ENCODE data around the gene SLC5A12. TPM values are rescaled to one million over a fixed set of nuclear protein-coding genes. Genes with fewer than 3 reads are reported as not detected.

The SLC5A12 gene, protein sequence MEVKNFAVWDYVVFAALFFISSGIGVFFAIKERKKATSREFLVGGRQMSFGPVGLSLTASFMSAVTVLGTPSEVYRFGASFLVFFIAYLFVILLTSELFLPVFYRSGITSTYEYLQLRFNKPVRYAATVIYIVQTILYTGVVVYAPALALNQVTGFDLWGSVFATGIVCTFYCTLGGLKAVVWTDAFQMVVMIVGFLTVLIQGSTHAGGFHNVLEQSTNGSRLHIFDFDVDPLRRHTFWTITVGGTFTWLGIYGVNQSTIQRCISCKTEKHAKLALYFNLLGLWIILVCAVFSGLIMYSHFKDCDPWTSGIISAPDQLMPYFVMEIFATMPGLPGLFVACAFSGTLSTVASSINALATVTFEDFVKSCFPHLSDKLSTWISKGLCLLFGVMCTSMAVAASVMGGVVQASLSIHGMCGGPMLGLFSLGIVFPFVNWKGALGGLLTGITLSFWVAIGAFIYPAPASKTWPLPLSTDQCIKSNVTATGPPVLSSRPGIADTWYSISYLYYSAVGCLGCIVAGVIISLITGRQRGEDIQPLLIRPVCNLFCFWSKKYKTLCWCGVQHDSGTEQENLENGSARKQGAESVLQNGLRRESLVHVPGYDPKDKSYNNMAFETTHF
- total RNA-seq (0.05 TPM), polyA plus RNA-seq (0.18 TPM)
- long read RNA-seq, donor 1, result 0 reads
- long read RNA-seq, donor 2, result 0 reads
- long read RNA-seq, donor 3, result 0 reads
- long read RNA-seq, donor 4, result 0 reads
- long read RNA-seq, donor 5, full-length matches to known transcripts, result 1 of 1 reads
- long read RNA-seq, donor 5, partial matches to known transcripts, result 0 of 1 reads
- long read RNA-seq, donor 5, other reads (novel, unspliced or antisense), result 0 of 1 reads
- long read RNA-seq, donor 6, full-length matches to known transcripts, result 1 of 1 reads
- long read RNA-seq, donor 6, partial matches to known transcripts, result 0 of 1 reads
- long read RNA-seq, donor 6, other reads (novel, unspliced or antisense), result 0 of 1 reads
- long read RNA-seq, donor 7, result 0 reads
- long read RNA-seq, donor 8, result 0 reads
- long read RNA-seq, donor 9, result 0 reads
- long read RNA-seq, donor 10, result 0 reads

DNA sequence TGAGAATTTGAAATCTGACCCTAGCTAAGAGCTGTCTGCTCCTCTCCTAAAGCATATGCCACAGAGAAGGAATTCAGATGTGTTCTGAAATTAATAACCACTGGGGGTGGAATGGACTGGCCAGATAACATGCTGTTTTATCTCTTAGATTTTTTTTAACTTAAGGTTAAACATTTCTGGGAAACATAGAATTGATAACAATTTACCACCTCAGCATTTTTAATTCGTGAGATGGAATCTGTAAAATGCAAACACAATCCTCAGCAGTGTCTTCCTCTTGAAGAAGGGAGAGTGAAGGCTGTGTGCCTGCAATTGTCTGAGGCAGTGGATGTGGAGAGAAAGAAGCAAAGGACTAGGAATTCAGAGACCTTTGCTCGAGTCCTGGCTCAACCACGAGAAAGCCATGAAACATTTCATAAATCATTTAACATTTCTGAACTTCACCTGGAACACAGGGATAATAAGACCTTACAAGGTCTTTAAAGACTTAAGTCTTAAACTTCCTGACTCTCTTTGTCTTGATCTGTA is at the start of gene SLC5A12:
Gene SLC5A12, minus strand, starts transcription at position 113 of the 528 bp plus-strand sequence. CDS start 346 bp downstream, outside the sequence.
- Histone ChIP-seq H3K9me3 (ENCODE audit: control insufficient read depth in 2 of 2, insufficient read depth in 1 of 2, low read length in 1 of 2) (no peaks in the 10 kb centered on the region), H3K27ac (ENCODE audit: low read depth in 1 of 2, low read length in 1 of 2) (no peak within 1 kb of the TSS), H3K4me1 (ENCODE audit: control insufficient read depth in 2 of 2, insufficient read depth in 2 of 2, low read length in 2 of 2) (no peaks in the 10 kb centered on the region), H3K4me3 (ENCODE audit: low read length in 2 of 2) (no peak within 1 kb of the TSS), H3K27me3 (ENCODE audit: control insufficient read depth in 2 of 2, insufficient read depth in 1 of 2, low read length in 1 of 2) (no peaks in the 10 kb centered on the region), H3K36me3 (ENCODE audit: control insufficient read depth in 2 of 2, insufficient read depth in 2 of 2, low read length in 1 of 2) (no peaks in the 10 kb centered on the region)
- WGBS, result 74% methylated on average over 3 of the region's 3 CpGs
- DNase-seq (ENCODE audit: low read depth in 6 of 9, low spot score in 9 of 9), result no peak

DNA sequence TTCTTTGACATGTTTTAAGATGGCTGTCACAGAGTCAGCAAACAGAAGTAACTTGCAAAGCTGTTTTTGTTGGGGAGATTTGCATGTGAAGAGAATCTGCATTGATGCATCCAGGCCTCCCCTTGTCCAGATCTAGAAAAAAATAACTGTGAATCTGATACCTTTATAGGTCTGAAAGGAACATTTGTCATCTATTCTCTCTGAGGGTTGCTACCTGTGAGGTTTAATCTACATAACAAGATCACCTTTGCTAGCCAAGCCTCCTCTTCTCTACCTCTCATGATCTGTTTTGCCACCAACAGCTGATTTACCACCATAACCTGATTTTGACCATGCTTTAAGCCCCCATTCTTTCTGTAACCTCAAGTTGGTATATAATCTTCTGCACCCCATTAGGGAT is 47.2 kb upstream of the SLC5A12 start:
- no peaks in the 10 kb centered on the region for H3K9me3 ChIP-seq (ENCODE audit: control insufficient read depth in 2 of 2, insufficient read depth in 1 of 2, low read length in 1 of 2)
- no peak overlapping the region for H3K4me3 ChIP-seq (ENCODE audit: low read length in 2 of 2)
- no peaks in the 10 kb centered on the region for H3K36me3 ChIP-seq (ENCODE audit: control insufficient read depth in 2 of 2, insufficient read depth in 2 of 2, low read length in 1 of 2)
- H3K4me1 ChIP-seq (ENCODE audit: control insufficient read depth in 2 of 2, insufficient read depth in 2 of 2, low read length in 2 of 2), result no peaks in the 10 kb centered on the region
- DNase-seq (ENCODE audit: low read depth in 6 of 9, low spot score in 9 of 9), result no peak
- no peaks in the 10 kb centered on the region for H3K27me3 ChIP-seq (ENCODE audit: control insufficient read depth in 2 of 2, insufficient read depth in 1 of 2, low read length in 1 of 2)
- H3K27ac ChIP-seq (ENCODE audit: low read depth in 1 of 2, low read length in 1 of 2), result no peak overlapping the region

DNA sequence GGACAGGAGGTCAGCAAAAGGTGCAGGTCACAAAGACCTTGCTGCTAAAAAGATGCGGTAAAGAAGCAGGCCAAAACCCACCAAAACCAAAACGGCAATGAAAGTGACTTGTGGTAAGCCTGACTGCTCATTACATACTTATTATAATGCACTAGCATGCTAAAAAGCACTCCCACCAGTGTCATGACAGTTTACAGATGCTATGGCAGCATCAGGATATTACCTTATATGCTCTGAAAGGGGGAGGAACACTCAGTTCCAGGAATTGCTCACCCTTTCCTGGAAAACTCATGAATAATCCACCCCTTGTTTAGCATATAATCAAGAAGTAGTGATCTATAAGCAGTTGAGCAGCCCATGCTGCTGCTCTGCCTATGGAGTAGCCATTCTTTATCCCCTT is 45.2 kb upstream of the SLC5A12 start:
- H3K27ac ChIP-seq (ENCODE audit: low read depth in 1 of 2, low read length in 1 of 2), result no peak overlapping the region
- DNase-seq (ENCODE audit: low read depth in 6 of 9, low spot score in 9 of 9), result no peak
- WGBS, result 95% methylated on average over 2 of the region's 2 CpGs

DNA sequence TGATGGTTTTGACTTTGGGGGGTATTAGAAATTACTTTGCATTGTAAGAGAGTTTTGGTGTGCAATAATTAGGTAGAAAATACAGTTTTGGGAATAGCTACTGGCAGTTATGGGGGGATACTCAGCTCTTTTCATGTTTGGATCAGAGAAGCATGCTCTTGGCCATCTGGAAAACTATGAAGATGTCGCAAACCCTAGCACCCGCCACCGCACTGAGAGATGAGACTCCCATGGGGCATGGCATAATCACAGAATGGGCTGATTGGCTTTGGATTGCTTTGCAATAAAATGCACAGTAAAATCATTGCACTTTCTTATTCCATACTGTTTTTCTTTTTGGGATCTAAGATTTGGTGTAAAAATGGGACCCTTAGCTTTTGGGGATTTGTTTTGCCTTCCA is 43.5 kb upstream of the SLC5A12 start:
- no peaks in the 10 kb centered on the region for H3K27me3 ChIP-seq (ENCODE audit: control insufficient read depth in 2 of 2, insufficient read depth in 1 of 2, low read length in 1 of 2)
- H3K27ac ChIP-seq (ENCODE audit: low read depth in 1 of 2, low read length in 1 of 2), result no peak overlapping the region
- 99% methylated on average over 3 of the region's 3 CpGs for WGBS
- H3K4me1 ChIP-seq (ENCODE audit: control insufficient read depth in 2 of 2, insufficient read depth in 2 of 2, low read length in 2 of 2), result no peaks in the 10 kb centered on the region
- no peak overlapping the region for H3K4me3 ChIP-seq (ENCODE audit: low read length in 2 of 2)
- no peaks in the 10 kb centered on the region for H3K9me3 ChIP-seq (ENCODE audit: control insufficient read depth in 2 of 2, insufficient read depth in 1 of 2, low read length in 1 of 2)
- no peaks in the 10 kb centered on the region for H3K36me3 ChIP-seq (ENCODE audit: control insufficient read depth in 2 of 2, insufficient read depth in 2 of 2, low read length in 1 of 2)
- no peak for DNase-seq (ENCODE audit: low read depth in 6 of 9, low spot score in 9 of 9)

More for the DNA sequence above, 45.2 kb upstream of the SLC5A12 start:
- Histone ChIP-seq H3K9me3 (ENCODE audit: control insufficient read depth in 2 of 2, insufficient read depth in 1 of 2, low read length in 1 of 2) (no peaks in the 10 kb centered on the region), H3K27me3 (ENCODE audit: control insufficient read depth in 2 of 2, insufficient read depth in 1 of 2, low read length in 1 of 2) (no peaks in the 10 kb centered on the region), H3K4me1 (ENCODE audit: control insufficient read depth in 2 of 2, insufficient read depth in 2 of 2, low read length in 2 of 2) (no peaks in the 10 kb centered on the region), H3K36me3 (ENCODE audit: control insufficient read depth in 2 of 2, insufficient read depth in 2 of 2, low read length in 1 of 2) (no peaks in the 10 kb centered on the region), H3K4me3 (ENCODE audit: low read length in 2 of 2) (no peak overlapping the region)

DNA sequence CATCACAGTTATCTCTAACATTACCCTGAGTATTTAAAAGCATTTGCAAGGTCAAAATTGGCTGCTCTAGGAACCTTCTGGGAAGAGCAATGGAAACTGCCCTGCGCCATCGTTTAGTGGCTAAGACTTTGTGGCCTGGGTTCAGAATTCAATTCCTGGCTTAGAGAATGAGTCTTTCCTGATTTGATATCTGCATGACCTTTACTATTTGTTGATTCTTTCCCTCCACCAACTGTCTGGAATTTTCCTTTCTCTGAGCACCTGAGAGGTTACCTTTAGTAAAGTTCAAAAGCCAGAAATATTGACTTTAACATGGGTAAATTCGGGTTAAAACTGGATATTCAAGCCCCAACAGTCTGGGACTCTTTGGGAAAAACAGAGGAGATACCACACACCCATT is 43.0 kb upstream of the SLC5A12 start:
- no peaks in the 10 kb centered on the region for H3K27me3 ChIP-seq (ENCODE audit: control insufficient read depth in 2 of 2, insufficient read depth in 1 of 2, low read length in 1 of 2)
- H3K4me3 ChIP-seq (ENCODE audit: low read length in 2 of 2), result no peak overlapping the region
- H3K36me3 ChIP-seq (ENCODE audit: control insufficient read depth in 2 of 2, insufficient read depth in 2 of 2, low read length in 1 of 2), result no peaks in the 10 kb centered on the region
- H3K9me3 ChIP-seq (ENCODE audit: control insufficient read depth in 2 of 2, insufficient read depth in 1 of 2, low read length in 1 of 2), result no peaks in the 10 kb centered on the region
- WGBS, result 89% methylated on average over 3 of the region's 3 CpGs
- no peak for DNase-seq (ENCODE audit: low read depth in 6 of 9, low spot score in 9 of 9)
- no peak overlapping the region for H3K27ac ChIP-seq (ENCODE audit: low read depth in 1 of 2, low read length in 1 of 2)
- H3K4me1 ChIP-seq (ENCODE audit: control insufficient read depth in 2 of 2, insufficient read depth in 2 of 2, low read length in 2 of 2), result no peaks in the 10 kb centered on the region

DNA sequence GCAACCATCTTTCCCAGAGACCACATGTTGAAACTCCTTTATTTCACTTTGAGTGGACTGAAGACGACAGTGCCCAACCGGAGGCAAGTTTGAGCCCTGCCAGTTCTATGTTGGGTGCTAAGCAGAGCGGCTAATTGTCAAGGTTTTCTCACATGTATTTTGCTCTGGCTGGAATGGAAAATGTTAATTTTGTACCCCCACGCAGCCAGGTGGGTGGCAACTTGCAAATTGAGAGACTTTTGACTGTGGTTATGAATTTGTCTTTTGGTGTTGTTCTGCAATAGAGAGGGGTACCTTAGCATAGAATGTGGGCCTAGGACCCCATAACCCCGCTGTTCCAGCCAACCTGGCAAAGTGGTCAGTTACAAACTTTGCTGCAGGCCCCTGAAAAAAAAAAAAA is 42.5 kb upstream of the SLC5A12 start:
- Histone ChIP-seq H3K27me3 (ENCODE audit: control insufficient read depth in 2 of 2, insufficient read depth in 1 of 2, low read length in 1 of 2) (no peaks in the 10 kb centered on the region), H3K4me1 (ENCODE audit: control insufficient read depth in 2 of 2, insufficient read depth in 2 of 2, low read length in 2 of 2) (no peaks in the 10 kb centered on the region), H3K4me3 (ENCODE audit: low read length in 2 of 2) (no peak overlapping the region), H3K27ac (ENCODE audit: low read depth in 1 of 2, low read length in 1 of 2) (no peak overlapping the region), H3K9me3 (ENCODE audit: control insufficient read depth in 2 of 2, insufficient read depth in 1 of 2, low read length in 1 of 2) (no peaks in the 10 kb centered on the region), H3K36me3 (ENCODE audit: control insufficient read depth in 2 of 2, insufficient read depth in 2 of 2, low read length in 1 of 2) (no peaks in the 10 kb centered on the region)
- 91% methylated on average over 5 of the region's 5 CpGs for WGBS
- no peak for DNase-seq (ENCODE audit: low read depth in 6 of 9, low spot score in 9 of 9)

DNA sequence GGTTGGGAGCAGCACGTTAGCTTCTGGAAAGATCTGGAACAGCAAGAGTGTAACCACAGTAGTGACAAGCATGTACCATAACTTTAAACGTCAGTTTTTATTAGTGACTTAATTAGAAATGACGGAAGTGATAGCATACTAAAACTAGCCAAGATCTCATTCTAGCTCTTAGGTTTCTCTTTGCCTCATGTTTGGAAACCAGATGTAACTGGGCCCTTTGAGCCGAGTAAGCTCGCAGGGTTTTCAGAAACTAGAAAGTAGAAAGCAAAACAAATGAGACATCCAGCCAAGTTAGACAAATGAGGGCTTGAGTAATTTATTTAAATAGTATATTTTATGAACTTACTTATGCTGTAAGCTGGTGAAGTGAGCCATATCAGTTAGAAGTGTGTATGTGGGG is 40.2 kb upstream of the SLC5A12 start:
- H3K4me3 ChIP-seq (ENCODE audit: low read length in 2 of 2), result no peak overlapping the region
- H3K27me3 ChIP-seq (ENCODE audit: control insufficient read depth in 2 of 2, insufficient read depth in 1 of 2, low read length in 1 of 2), result no peaks in the 10 kb centered on the region
- no peaks in the 10 kb centered on the region for H3K9me3 ChIP-seq (ENCODE audit: control insufficient read depth in 2 of 2, insufficient read depth in 1 of 2, low read length in 1 of 2)
- no peak overlapping the region for H3K27ac ChIP-seq (ENCODE audit: low read depth in 1 of 2, low read length in 1 of 2)
- no peaks in the 10 kb centered on the region for H3K36me3 ChIP-seq (ENCODE audit: control insufficient read depth in 2 of 2, insufficient read depth in 2 of 2, low read length in 1 of 2)
- WGBS, result 80% methylated on average over 5 of the region's 5 CpGs
- no peaks in the 10 kb centered on the region for H3K4me1 ChIP-seq (ENCODE audit: control insufficient read depth in 2 of 2, insufficient read depth in 2 of 2, low read length in 2 of 2)
- DNase-seq (ENCODE audit: low read depth in 6 of 9, low spot score in 9 of 9), result no peak

DNA sequence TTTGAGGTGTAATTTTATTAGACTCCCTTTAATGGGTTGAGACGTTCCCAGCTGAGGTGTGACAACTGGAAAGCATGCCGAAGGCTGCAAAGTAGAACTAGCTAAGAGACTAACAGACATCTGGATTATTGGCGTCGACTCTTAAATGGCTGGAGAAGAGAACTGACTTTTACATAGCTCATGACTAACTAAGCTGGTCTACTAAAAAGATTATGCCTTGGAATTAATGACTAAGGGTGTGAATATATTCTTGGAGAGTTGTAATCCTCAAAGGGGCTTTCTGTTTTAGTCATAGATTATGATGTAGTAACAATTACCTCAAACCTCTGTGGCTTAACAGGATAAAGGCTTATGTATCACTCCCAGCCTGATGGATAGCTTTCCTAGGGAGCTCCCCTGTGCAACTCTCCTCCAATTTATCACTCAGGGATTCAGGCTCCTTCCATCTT is 39.5 kb upstream of the SLC5A12 start:
- Histone ChIP-seq H3K4me1 (ENCODE audit: control insufficient read depth in 2 of 2, insufficient read depth in 2 of 2, low read length in 2 of 2) (no peaks in the 10 kb centered on the region), H3K4me3 (ENCODE audit: low read length in 2 of 2) (no peak overlapping the region), H3K9me3 (ENCODE audit: control insufficient read depth in 2 of 2, insufficient read depth in 1 of 2, low read length in 1 of 2) (no peaks in the 10 kb centered on the region), H3K27me3 (ENCODE audit: control insufficient read depth in 2 of 2, insufficient read depth in 1 of 2, low read length in 1 of 2) (no peaks in the 10 kb centered on the region), H3K27ac (ENCODE audit: low read depth in 1 of 2, low read length in 1 of 2) (no peak overlapping the region), H3K36me3 (ENCODE audit: control insufficient read depth in 2 of 2, insufficient read depth in 2 of 2, low read length in 1 of 2) (no peaks in the 10 kb centered on the region)
- WGBS, result 91% methylated on average over 4 of the region's 4 CpGs
- DNase-seq (ENCODE audit: low read depth in 6 of 9, low spot score in 9 of 9), result no peak

DNA sequence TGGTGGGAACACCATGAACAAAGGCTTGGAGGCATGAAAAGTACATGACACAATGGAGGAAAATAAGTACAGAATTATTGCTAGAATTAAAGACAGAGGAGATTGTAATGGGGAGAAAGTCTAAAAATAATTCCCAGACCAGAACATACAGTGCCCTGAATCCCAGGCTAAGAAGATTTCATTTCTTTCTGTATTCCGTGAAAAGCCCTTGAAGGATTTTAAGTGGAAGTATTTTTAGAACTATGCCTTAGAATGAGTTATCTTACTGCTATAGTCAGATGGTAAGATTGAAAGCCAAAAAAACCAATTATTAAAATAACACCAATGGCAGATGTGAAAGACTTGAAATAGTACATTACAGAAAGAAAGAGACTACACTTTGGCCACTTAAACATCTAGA is 36.1 kb upstream of the SLC5A12 start:
- Histone ChIP-seq H3K4me1 (ENCODE audit: control insufficient read depth in 2 of 2, insufficient read depth in 2 of 2, low read length in 2 of 2) (no peaks in the 10 kb centered on the region), H3K36me3 (ENCODE audit: control insufficient read depth in 2 of 2, insufficient read depth in 2 of 2, low read length in 1 of 2) (no peaks in the 10 kb centered on the region), H3K4me3 (ENCODE audit: low read length in 2 of 2) (no peak overlapping the region), H3K27me3 (ENCODE audit: control insufficient read depth in 2 of 2, insufficient read depth in 1 of 2, low read length in 1 of 2) (no peaks in the 10 kb centered on the region), H3K27ac (ENCODE audit: low read depth in 1 of 2, low read length in 1 of 2) (no peak overlapping the region), H3K9me3 (ENCODE audit: control insufficient read depth in 2 of 2, insufficient read depth in 1 of 2, low read length in 1 of 2) (no peaks in the 10 kb centered on the region)
- DNase-seq (ENCODE audit: low read depth in 6 of 9, low spot score in 9 of 9), result no peak
- 95% methylated on average over 1 of the region's 1 CpG for WGBS

Data from thymus (tissue), 14 donors.